GM18498 (cell line): Measurements from ENCODE around the gene RAPGEF4.

Experiments
- ATAC-seq: cut with Tn5 transposase; IDR thresholded peaks from one replicate; pipeline ENCODE4 v1.9.1; 2021; ENCODE audit warnings: mild to moderate bottlenecking, moderate library complexity; ENCODE audit not compliant: unreplicated experiment

RAPGEF4 gene

DNA sequence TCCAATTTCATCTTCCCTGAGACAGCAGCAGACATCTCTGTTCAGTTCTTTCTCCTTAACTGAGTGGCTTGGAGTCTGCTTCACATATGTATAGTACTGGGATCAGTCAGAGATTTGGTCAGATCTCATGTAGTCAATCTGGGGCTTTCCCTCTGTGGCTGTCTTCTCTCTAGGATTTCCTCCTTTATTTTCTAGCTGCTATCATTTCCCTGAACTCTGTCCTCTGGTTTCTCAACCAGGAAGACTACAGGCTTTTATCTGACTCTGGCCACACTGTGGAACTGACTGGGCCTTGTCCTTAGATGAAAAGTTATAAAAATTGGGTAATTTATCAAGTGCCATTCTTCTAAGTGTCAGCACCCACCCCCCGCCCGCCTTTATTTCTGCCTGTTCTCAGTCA, 121.0 kb downstream of the RAPGEF4 start:
- no peak for ATAC-seq

DNA sequence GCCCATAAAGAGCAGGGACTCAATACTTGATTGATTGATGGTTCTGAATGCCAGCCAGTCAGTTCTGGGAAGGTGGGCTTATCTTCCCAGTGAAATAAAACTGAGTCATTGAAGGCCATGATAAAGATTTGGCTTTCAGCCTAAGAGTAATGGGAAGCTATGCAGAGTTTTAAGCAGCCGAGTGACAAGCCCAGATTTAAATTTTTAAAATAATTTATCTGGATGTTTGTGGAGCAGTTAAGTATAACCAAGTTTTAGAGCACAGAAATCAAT, 122.8 kb downstream of the RAPGEF4 start:
- ATAC-seq, result no peak

DNA sequence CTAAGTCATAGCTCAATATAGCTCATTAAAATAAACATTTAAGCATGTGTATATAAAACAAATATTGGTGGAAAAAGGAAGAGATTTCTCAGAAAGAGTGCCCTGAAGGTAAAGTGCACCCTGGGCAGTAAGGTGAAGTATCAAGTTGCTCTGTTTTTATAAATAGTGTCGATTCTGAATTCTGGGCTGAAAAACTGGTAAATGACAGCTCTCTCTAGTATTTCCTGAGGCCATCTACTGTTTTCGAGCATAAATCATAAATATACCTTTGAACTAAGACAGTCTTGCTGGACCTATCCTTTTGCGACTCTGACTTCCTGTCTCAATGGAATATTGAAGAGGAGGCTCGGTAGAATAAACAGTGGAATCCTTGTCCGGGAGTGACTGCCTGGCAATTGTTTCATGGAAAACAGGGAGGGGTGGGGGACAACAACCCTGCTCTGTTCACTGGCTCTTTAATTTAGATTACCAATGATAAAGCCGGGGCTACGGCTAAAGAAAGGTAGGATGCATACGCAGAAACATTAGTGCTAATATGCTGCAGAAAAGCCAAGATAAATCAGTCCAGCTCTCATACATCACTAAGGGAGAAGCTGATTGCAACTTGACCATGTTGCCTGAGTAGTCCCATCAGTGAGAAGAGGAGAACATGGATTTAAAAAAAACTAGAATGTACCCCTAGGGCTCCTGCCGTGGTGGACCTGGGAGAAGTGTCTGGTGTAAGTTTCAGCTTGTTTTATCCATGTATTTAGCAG, 124.1 kb downstream of the RAPGEF4 start:
- no peak for ATAC-seq

DNA sequence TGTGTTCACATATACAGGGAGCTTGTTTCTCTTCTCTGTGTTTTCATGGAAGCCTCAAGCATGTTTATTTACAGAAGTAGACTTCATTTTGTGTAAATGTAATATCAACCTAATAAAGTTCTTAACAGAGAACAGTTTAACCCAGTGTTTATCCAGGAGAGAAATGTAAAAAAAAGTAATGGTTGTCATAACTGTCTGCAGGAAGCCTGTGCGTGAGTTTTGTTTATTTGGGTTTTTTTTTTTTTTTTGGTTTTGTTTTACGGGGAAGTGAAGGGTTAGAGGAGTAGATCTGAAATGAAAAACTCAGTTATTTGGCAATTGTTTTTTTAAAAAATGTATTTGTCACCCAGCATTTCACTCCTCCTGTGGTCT, 124.7 kb downstream of the RAPGEF4 start:
- ATAC-seq, result no peak

DNA sequence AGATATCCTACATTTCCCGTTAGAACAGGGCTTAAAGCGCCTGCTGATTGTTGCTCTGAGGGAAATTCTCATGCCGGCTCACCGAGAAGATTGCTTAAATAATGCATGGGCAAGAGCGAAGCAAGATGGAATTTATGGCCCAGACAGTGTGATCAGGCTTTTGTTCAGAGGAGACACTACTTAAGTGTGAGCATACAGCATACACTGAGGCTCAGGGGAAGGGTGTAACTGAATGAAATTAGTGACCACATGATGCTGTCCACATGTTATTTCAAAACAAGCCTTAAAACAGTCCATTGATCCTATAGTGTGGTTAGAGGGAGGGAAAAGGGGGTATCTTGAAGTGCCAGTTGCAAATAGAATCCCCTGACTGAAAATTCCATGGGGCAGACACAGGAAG, 125.5 kb downstream of the RAPGEF4 start:
- no peak for ATAC-seq

DNA sequence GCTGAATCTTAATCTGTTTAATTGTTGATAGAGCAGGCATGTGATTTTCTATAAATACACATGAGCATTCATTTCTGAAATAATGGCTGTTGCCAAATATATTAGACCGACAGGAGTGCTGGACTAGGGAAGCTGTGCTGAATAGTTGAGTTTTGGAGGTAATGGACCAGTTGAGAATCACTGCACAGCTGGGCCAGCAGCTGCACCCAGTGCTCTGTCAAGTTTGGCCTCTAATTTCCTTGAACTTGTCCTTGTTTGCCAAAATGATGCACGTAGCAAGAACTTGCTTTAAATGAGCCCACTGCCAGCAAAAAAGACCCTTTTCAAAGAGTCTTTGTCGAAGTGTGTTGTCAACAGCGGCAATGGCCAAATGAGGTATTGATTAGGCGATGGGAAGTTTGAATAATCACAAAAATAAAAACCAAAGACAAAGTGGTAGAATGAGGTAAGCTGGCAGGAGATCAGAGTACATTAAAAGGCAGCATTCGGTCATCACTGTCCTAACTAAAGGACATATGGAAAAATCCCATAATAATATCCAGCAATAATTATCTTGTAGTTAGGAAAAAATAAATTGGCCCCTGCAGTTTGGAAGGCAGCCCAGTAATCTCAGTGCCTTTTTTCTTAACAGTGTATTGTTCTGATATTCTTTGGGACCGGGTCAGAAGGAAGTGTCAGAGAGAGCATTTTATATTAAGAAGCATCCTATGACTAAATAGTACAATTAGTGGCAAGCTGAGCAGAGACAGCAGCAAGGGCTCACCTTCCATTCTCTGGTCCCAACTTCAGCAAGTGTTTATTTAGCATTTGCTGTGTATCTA, 126.2 kb downstream of the RAPGEF4 start:
- no peak for ATAC-seq

DNA sequence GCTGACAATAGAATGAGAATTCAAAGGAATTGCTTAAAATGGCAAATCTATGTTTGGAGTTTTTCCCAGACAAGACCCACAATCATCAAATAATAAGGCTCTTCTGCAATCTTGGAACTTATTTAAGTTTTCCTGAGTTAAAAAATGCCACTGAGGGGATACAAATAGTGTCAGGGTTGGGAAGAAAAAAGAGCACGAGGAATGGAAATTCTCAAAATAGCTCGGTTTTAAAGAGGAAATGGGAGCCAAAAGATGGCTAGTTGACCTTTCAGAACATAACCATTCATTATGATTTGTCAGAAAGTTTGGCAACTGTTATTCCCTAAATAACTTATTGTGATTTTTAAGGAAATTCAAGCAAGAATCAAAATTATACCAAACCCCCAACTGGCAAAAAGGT, 127.7 kb downstream of the RAPGEF4 start:
- ATAC-seq, result no peak

DNA sequence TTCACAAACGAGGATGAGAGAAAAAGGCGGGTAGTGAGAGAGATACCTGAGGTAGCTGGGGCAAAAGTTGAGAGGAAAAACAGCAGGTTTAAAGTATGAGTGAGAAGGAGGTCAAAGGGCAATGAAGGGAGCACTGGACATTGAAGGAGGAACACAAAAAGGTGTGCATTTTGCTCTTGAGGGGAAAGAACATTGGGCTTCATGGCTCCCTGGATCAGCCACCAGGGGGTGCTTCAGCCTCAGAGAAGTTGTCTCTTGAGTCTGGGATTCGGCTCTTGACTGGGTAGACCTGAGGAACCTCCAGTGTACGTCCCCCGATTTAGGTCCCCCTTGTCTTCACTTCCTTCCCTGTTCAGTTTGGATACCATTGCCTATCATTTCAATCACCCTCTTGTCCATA, 128.5 kb downstream of the RAPGEF4 start:
- ATAC-seq, result no peak

DNA sequence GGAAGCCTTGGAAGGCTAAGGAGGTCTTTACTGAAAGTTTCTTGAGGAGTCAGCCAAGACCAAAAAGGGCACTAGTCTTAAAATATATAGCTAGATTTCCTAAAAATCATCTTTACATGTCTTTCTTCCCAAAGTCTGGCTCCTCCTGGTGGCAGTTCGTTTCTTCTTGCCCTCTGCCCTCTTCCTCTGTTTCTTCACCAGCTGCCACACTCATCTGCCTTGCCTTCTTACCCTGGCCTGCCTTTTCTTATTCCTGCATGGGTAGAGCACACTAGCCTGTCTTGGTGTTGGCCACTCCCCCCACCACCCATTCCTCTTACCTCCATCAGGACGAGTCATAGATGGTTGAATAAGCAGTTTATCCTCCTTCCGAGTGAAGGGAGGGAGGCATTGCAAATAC, 129.8 kb downstream of the RAPGEF4 start:
- no peak for ATAC-seq

DNA sequence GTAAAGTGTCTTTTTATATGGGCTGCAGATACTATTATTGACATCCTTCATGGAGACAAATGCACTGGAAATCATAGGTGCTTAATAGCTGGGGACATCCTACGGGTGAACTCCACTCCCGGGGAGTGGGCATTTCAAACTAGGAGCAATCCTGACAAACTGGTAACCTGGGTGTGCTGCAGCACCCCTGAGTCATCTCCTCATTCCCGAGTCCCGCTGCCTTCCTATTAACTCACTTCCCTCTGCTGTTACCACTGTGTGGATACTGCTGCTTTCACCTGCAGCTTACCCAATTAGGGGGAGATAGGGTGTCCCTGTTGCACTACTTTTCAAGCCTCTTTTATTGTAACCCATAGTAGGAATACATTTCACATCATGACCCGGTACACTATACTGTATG, 134.2 kb downstream of the RAPGEF4 start:
- ATAC-seq, result no peak

DNA sequence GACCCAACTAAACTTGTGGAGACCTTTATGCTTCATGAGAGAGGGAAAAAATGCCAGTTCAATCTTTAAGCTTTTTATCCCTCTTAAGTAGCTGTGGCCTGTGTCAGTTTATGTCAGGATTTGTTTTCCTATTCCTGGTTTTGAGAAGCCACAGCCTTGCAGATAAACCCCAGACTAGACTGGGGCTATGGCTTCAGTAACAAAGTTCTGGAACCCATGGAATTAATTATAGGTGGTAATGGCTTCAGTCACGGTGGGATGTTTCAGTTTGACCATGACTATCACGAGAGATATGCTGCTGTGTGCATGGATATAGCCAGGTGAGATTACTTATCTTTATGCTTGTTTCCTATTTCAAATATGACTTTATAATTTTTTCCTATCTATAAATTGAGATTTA, 134.8 kb downstream of the RAPGEF4 start:
- ATAC-seq, result no peak

DNA sequence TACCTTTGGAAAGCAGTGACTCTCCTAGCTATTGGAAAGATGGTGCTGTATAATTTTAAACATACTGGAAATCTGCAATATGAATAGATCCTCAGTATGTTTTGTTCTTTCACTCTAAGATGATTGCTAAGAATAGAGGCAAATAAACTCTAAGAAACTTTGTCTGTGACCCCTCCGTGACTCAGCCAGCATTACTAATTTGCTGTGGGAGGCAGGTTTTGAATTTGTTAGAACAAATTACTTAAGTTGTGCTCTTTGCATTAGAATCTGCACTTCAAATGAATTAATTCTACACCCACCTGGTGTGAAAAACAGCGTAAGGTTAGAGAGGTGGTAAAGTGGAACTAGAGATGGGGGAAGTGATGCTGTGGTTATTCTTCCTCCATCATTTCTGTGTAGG, 142.2 kb downstream of the RAPGEF4 start:
- ATAC-seq, result no peak

DNA sequence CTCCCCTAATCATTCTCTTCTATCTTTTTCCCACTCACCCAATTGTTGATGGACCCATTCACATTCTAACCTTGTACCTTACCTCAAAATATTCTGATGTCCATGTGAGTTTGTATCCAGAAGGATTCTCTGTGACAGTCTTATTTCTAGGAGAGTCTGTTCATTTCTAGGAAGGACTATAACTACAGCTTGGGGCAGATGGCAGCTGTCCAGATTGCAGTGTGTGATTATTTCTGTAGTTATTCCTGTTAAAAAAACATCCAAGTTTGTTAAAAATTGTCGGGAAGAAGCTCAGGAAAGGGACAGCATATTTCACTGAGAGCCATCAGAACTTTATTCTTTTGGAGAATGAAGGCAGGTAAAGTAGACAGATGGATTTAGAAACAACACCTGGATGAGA, 142.6 kb downstream of the RAPGEF4 start:
- ATAC-seq, result no peak

DNA sequence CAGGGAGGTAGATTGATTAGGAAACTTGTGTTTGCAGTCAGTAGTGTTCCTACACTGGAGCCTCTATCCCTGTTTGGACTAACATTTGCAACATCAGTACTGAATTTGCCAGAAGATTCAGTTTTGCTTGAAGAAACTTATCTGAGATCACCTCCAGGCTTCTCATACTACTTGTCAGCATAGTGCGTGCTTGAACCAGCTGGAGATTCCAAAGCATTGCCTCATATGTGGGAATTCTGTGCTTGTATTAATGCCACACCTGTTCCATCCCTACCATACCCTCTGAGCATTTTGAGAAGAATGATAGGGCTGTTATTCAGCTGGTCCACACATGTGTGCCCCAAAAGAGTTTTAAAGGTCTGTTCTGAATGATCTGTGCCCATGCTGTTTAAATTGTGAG, 148.7 kb downstream of the RAPGEF4 start:
- no peak for ATAC-seq

DNA sequence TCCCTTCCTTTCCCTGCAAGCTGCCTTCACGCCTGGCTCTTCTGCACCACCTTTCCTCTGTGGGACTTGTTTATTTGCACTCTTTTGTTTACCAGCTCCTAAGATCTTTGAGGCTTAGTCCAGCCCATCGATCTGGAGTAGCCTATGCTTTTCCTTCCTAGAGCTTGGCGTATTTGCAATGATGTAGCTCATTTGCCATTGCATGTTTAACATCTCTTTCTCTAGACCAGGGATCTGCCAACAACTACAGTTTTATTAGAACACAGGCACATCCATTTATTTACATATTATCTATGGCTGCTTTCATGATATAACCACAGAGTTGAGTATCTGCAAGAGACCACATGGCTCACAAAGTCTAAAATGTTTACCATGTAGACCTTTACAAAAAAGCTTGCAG, 150.4 kb downstream of the RAPGEF4 start:
- no peak for ATAC-seq

DNA sequence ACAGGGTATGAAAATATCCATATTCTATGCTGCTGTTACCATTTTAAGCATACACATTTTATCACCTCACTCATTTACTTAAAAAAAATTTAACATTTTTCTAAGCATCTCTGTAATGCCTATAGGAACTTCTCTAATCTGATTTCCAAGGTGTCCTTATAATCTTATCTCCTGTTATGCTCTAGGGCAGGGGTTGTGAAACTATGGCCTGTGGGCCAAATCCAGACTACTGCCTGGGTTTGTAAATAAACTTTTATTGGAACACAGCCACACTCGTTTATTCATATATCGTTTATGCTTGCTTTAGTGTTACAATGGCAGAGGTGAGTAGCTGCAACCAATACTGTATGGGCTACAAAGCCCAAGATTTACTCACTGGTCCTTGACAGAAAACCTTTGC, 151.6 kb downstream of the RAPGEF4 start:
- no peak for ATAC-seq

DNA sequence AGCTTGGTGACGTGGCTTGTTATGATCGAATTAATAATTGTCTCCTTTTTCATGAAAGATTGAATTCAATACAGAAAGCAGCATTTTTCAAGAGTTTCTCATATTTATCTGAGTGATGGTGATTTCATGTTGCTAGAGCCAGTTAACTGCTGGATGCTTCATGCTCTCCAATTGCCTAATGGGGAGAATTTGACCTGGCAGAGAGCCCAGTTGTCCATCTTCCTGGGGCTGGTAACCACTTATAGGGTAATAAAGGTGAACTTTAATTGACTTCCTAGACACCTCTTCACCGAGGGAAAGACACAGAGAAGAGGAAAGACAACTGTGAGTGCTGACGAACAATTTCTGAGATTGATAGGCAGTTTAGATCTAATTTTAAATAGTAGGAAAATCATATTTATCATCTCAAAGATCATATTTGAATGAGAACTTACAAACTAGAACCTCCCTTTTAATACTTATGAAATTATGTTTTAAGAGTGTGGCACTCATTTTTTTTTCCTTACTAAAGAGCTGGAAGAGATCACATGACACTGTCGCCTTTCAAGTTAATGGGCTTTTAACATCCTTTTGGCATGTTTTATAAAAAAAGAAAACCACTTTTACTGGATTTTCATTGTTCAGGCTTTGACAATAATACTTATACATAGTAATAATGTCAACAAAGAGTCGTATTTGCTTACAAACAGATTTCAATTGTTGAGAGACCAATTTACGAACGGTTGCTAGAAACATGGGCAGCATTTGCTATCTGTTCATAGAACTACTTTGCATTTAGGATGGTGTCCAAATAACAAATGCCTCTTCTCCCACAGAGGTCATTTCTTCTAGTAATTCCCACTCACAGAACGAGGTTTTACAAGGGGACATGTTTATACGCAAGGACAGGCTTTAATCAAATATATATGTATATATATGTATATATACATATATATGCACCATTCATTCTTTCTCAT, 153.3 kb downstream of the RAPGEF4 start:
- no peak for ATAC-seq

DNA sequence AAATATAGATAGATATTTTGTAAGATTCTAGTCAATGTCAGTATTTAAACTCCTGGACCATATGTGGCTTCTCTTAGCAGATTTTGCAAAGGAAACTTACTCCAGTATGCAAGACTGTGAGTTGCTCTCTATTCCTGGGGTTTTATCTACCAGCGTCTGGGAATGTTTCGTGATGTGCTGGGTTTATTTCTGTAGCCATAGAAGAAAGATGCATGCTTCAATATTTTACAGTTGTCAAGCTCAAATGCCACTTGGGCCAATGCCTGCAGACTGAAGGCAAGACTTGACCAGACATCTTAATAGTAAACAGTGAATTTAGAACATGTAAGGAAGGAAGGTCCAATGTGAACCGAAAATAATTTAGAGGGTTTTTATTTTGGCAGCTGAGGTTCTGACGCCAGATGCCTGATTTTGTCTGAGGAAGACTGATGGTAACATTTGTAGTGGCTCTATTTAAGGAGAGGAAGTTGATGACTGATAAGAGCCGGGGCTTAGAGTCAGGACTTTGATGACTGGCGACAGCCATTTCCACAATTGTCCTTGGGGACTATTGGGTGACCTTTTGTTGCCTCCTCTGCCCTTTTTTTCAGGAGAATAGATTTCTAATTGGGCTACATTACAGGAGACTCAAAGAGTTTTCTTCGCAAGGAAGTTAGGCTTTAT, 154.3 kb downstream of the RAPGEF4 start:
- ATAC-seq, result no peak

DNA sequence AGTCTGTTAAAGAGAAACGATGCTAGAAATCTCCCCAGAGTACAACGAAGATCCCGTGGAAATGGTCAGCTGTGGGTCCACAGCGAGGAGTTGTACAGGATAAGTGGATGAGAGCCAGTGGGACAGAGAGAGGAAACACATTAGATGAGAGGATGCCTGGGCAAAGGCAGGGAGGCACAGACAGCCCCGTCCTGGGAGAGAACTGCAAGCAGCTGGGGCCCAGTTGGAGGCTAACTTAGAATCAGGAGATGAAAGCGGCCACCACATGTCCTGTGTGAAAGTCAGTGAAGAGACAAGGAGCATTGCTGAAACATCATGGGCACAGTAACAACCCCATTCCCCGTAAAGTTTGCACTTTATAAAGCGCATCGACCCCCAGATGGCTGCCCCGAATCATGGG, 157.5 kb downstream of the RAPGEF4 start:
- no peak for ATAC-seq

DNA sequence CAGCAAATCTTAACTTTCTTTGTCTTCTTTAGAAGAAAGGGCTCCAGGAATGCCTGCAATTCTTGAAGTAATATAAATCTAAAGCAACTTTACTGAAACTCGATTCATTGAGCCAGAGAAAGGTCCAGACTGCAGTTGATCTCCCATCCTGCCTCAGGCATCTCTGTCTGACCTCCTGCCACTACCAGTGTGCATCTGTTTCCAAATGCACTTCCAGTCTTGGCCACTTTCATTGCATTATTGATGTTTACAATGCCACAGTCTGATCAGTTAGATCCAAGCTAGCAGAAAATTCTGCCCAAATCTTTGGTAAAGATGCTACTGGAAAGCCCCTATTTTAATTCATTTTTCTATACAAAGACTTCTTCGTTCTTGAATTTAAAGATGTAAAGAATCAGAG, 158.0 kb downstream of the RAPGEF4 start:
- no peak for ATAC-seq
